Measurements from ENCODE around the gene ICAM4.

Gene ICAM4

DNA sequence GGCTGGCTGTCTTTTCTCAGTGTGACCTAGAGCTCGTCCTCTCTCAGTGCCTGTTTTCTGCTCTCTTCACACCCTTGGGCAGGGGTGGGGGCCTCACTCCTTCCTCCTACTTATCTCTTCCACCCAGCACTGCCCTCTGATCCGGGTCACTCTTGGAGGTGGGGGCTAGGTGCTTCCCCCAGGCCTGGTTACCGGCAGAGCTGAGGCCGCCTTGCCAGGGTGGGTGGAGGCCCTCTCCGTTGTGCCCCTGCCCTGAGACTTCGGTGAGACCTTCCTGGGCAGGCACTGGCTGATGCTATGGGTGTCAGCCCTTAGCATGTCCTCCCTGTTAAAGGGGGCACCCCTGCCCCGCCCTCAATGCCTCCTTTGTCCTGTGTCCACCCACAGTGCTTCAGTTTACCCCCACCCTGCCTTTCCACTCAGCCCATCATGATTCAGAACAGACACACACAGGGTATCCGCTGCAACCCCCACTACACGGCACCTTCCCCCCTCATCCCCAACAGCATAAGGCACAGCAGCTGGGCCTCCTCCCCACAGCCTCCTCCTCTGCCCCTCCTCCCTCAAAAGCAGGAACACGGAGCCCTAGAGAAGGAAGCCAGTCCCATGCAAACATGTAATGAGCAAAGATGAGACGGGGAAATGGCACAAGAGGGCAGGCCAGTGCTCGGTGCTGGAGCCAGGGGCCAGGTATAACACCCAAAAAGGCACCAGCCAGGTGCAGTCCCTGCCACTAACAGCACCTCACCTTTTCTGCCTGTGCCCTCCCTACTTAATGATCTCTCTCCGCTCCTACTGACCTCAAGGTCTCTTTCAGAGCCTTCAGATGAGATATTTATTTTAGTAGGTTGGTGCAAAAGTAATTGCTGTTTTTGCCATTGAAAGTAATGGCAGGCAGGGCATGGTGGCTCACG is 13.0 kb downstream of the ICAM4 start:
- DNase-seq (ENCODE audit: insufficient read length, low spot score) = no peak
- FAIRE-seq = no peak
- TF ChIP-seq, protein P1, sequence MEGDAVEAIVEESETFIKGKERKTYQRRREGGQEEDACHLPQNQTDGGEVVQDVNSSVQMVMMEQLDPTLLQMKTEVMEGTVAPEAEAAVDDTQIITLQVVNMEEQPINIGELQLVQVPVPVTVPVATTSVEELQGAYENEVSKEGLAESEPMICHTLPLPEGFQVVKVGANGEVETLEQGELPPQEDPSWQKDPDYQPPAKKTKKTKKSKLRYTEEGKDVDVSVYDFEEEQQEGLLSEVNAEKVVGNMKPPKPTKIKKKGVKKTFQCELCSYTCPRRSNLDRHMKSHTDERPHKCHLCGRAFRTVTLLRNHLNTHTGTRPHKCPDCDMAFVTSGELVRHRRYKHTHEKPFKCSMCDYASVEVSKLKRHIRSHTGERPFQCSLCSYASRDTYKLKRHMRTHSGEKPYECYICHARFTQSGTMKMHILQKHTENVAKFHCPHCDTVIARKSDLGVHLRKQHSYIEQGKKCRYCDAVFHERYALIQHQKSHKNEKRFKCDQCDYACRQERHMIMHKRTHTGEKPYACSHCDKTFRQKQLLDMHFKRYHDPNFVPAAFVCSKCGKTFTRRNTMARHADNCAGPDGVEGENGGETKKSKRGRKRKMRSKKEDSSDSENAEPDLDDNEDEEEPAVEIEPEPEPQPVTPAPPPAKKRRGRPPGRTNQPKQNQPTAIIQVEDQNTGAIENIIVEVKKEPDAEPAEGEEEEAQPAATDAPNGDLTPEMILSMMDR (IDR thresholded peaks at IDR 0.05; ENCODE audit: insufficient read depth, missing control alignments) = no peak

GRCh38 chr19:10305139-10305806 is 18.5 kb downstream of the ICAM4 start:
- FAIRE-seq = no peak
- TF ChIP-seq, protein P1 (IDR thresholded peaks at IDR 0.05; ENCODE audit: insufficient read depth, missing control alignments) = no peak
- no peak for DNase-seq (ENCODE audit: insufficient read length, low spot score)

DNA sequence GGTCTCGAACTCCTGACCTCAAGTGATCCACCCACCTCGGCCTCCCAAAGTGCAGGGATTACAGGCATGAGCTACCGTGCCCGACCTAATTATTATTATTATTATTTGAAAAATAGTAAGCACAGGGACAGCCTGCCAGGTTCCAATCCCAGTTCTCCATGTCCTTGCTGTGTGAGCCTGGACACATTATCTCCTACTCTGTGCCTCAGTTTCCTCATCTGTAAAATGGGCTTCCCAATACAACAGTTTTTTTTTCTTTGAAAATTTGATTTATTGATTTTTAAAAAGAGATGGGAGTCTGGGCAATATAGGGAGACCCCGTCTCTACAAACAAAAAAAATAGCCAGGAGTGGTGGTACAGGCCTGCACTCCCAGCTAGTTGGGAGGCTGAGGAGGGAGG is 19.6 kb downstream of the ICAM4 start:
- no peak for FAIRE-seq
- TF ChIP-seq, protein P1 (IDR thresholded peaks at IDR 0.05; ENCODE audit: insufficient read depth, missing control alignments) = no peak
- no peak for DNase-seq (ENCODE audit: insufficient read length, low spot score)

- TF ChIP-seq, protein P1 (IDR thresholded peaks at IDR 0.05; ENCODE audit: insufficient read depth, missing control alignments) = no peak
- DNase-seq (ENCODE audit: insufficient read length, low spot score) (no peak), FAIRE-seq (no peak)
Measured at GRCh38 chr19:10309423-10309822, 22.7 kb downstream of the ICAM4 start, which contains the start of gene ZGLP1. Gene ZGLP1 (minus strand): TSS chr19:10309815.

- FAIRE-seq (no peak), DNase-seq (ENCODE audit: insufficient read length, low spot score) (peak; percentile 92)
- TF ChIP-seq, protein P1 (IDR thresholded peaks at IDR 0.05; ENCODE audit: insufficient read depth, missing control alignments) = no peak
Measured at GRCh38 chr19:10315335-10316214, 28.8 kb downstream of the ICAM4 start, which contains the start of gene FDX2. Gene FDX2 (minus strand): TSS chr19:10316015. CDS start chr19:10315996, 19 bp downstream.

GRCh38 chr19:10316229-10317044 is 29.7 kb downstream of the ICAM4 start:
- TF ChIP-seq, protein P1 (IDR thresholded peaks at IDR 0.05; ENCODE audit: insufficient read depth, missing control alignments) = no peak
- DNase-seq (ENCODE audit: insufficient read length, low spot score) (no peak), FAIRE-seq (no peak)
